HG03103 (cell line): ENCODE measurements around the gene CIT.
"Not testable (repeated sequence)": the region's sequence is repeated elsewhere in the genome, so short reads cannot be mapped to it uniquely, and the experiment has no call there.

Source experiments
- ATAC-seq: cut with Tn5 transposase; IDR thresholded peaks from one replicate; pipeline ENCODE4 v1.9.1; 2021; ENCODE audit warnings: low read depth; ENCODE audit not compliant: unreplicated experiment

CIT gene

GRCh38 chr12:119664642-119665041 is 212.5 kb downstream of the CIT start:
- ATAC-seq = no peak

DNA sequence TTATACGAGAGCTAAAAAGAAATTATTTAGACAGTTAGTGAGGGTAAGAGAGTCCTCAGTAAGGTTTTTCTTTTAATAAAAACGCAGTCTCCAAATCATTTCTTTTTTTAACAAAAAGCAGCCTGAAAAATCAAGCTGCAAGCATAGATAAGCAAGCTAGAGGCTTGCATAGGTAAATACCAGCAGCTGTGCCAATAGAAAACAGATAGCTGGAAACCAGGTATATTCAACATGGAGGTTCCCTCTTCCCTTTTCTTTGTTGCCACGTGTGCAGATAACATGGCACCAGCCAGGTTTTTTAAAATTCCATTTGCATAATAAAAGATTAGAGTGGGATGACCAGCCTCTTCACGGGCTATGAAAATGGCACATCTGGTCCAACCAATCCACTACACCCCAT is 215.2 kb downstream of the CIT start:
- ATAC-seq = no peak

DNA sequence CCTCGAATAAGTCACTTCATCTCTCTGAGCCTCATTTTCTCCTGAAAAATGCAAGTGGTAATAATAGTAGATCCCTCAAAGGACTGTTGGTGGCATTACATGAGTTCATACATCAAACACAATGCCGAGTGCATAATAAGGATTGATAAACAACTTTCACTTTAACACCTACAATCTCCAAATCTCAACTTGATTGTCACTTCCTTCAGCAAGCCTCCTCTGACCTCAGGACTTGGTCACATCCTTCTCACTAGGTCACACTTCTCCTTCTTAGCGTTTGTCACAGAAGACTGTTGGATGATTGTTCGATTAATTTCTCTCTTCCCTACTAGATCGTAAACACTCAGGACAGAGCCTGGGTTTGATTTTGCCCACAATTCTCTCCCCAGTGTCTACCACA is 217.0 kb downstream of the CIT start:
- ATAC-seq = no peak

DNA sequence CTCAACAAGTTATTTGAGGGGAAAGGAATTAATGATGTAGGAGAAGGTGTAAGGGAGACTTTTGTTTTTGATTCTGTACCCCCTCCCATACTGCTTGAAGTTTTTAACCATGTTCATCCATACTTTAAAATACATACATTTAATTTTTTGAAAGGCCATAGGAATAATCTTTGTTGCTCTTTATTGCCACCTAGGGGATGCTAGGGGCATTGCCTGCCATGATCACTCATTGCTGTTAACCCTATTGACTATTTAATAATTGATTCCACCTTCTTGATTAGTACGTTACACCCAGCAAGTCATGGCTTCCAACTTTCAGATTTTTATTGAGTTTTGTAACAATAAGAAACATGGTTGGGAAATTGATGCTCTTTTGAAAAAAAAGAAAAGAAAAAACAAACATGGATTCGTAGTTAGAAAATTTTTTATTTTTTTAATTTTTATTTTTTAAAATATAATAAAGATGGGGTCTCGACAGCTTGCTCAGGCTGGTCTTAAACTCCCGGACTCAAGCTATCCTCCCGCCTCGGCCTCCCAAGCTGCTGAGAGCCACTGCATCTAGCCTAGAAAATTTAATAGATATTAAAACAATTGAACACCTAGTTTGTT is 217.7 kb downstream of the CIT start:
- peak; percentile 56 for ATAC-seq

DNA sequence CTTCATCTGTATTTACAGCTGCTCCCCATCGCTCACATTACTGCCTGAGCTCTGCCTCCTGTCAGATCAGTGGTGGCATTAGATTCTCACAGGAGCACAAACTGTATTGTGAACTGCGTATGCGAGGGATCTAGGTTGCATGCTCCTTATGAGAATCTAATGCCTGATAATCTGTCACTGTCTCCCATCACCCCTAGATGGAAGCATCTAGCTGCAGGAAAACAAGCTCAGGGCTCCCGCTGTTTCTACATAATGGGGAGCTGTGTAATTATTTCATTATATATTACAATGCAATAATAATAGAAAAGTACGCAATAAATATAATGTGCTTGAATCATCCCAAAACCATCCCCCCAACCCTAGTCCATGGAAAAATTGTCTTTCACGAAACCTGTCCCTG is 219.0 kb downstream of the CIT start:
- ATAC-seq = not testable (repeated sequence)

- ATAC-seq = not testable (repeated sequence)
These were observed 220.1 kb downstream of the CIT start for GRCh38 chr12:119657001-119657400.

GRCh38 chr12:119652665-119653064 is 224.5 kb downstream of the CIT start:
- ATAC-seq = no peak

DNA sequence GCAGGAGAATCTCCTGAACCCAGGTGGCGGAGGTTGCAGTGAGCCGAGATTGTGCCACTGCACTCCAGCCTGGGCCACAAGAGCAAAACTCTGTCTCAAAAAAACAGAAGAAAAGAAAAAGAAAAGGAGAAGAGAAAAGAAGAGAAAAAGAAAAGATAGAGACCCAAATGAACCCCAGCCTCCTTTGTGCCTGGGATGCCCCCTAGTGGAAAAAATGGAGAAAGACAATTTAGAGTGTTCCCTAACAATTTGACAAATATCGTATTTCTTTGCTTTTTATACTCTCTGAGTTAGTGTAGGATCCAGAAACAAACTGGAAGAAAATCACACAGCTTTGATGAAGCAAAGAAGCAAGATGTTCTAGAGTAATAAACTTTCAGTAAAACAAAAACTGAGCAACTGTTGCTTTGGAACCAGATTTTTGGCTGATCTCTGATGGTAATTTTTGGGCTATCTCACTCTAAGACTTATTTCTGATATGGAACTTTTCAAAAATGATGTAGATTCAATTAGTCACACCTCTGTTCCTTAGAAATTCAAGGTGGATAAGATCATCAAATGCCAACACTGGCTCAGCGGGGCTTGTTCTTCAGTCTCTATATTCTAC is 227.8 kb downstream of the CIT start:
- no peak for ATAC-seq

GRCh38 chr12:119645535-119646059 is 231.5 kb downstream of the CIT start:
- ATAC-seq = no peak

DNA sequence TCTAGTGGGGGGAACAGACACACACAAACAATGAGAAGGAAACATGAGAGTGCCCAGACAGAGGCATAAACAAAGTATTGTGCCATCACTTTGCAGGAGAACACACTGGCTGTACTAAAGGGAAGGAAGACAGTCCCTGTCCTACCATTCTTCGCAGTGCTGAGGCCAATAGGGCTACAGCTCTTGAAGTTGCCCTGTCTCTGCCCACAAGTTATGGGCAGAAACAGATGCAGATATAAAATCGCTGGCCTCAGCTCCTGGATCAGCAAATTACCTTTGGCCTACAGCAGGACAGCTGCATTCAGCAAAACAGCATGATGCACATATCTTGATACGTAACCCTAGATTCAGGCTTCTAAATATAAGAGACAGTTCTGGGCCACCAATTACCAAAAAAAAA is 232.2 kb downstream of the CIT start:
- no peak for ATAC-seq

GRCh38 chr12:119642986-119643385 is 234.1 kb downstream of the CIT start:
- ATAC-seq = no peak
